ENCODE measurements around the gene TYK2. TPM values are rescaled to one million over a fixed set of nuclear protein-coding genes. Genes with fewer than 3 reads are reported as not detected.
A peak's percentile ranks its signal among the peaks of the same experiment; 100 is the strongest.

Gene TYK2
- total and polyA plus RNA-seq, 2 of the 13 experiments (the other 11 are each of a cell fraction or from before 2014, with no cell fraction given), result 38.8 to 60.1 TPM

- TF ChIP-seq THAP8 (CRISPR knock-in tag; IDR thresholded peaks at IDR 0.05; ENCODE audit: borderline replicate concordance) (no peak), ZNF383 (CRISPR knock-in tag; IDR thresholded peaks at IDR 0.05; ENCODE audit: borderline replicate concordance) (no peak), ZNF460 (CRISPR knock-in tag; IDR thresholded peaks at IDR 0.05; ENCODE audit: borderline replicate concordance) (no peak), ZBTB10 (CRISPR knock-in tag; IDR thresholded peaks at IDR 0.05; ENCODE audit: borderline replicate concordance) (0 out of 2 replicates have a peak, but pooled peaks have one; percentile 25), HNF1A (IDR thresholded peaks at IDR 0.05; ENCODE audit: low read depth) (no peak), HNF1A (CRISPR knock-in tag; IDR thresholded peaks at IDR 0.05; ENCODE audit: borderline replicate concordance) (peak; percentile 37; the same call in 1 of the 2 replicates), ZNF83 (CRISPR knock-in tag; IDR thresholded peaks at IDR 0.05; ENCODE audit: borderline replicate concordance) (no peak), MAFF (IDR thresholded peaks at IDR 0.05; ENCODE audit: low read depth, low read length) (0 out of 2 replicates have a peak, but pooled peaks have one; percentile 25), CBX2 (IDR thresholded peaks at IDR 0.05; ENCODE audit: low read depth, low read length) (no peak), CBX2 (CRISPR knock-in tag; IDR thresholded peaks at IDR 0.05; ENCODE audit: low read depth) (no peak), ARNTL (CRISPR knock-in tag; IDR thresholded peaks at IDR 0.05) (no peak), REST (IDR thresholded peaks at IDR 0.05; ENCODE audit: borderline replicate concordance in 1 of 2, low read depth in 1 of 2, low read length in 2 of 2) (no peak), HNRNPUL1 (IDR thresholded peaks at IDR 0.05; ENCODE audit: low read depth, low read length) (no peak), FIP1L1 (IDR thresholded peaks at IDR 0.05; ENCODE audit: borderline replicate concordance, insufficient read depth, low read depth, low read length) (no peak), POLR2A (IDR thresholded peaks at IDR 0.05; ENCODE audit: insufficient read depth in 1 of 2, low read depth in 2 of 2, low read length in 2 of 2) (peak; percentile 79 to 91)
Observed at GRCh38 chr19:10380313-10381102, at the start of gene TYK2 (continued).
